ENCODE data around the gene DPP10. TPM values are rescaled to one million over a fixed set of nuclear protein-coding genes. Genes with fewer than 3 reads are reported as not detected.

DPP10 gene
- total and polyA plus RNA-seq, 10 donors: 0.02 TPM; not detected in 9

DNA sequence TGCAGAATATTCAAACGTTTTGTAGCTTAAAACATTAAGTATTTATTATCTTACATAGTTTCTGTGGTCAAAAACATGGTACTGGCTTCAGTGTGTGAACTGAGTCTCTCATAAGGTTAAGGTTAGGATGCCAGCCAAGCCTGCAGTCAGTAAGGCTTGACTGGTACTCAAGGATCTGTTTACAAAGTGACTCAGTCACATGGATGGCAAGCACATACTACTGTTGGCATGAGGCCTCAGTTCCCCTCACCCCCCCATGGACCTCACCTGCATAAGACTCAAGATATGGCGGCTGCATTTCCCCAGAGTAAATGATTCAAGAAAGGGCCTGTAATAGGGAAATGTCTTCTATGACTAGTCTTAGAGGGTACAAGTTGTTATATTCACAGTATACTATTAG is 1167.5 kb downstream of the DPP10 start:
- H3K9me3 ChIP-seq: peaks cover 0 to 6% (median 1%) of the 10 kb centered on the region in 8 donors
- H3K36me3 ChIP-seq: no peaks in the 10 kb centered on the region
- no peak for TF ChIP-seq POLR2AphosphoS5 (IDR thresholded peaks at IDR 0.05)
- no peak for TF ChIP-seq POLR2A (IDR thresholded peaks at IDR 0.05)
- TF ChIP-seq, protein P1, sequence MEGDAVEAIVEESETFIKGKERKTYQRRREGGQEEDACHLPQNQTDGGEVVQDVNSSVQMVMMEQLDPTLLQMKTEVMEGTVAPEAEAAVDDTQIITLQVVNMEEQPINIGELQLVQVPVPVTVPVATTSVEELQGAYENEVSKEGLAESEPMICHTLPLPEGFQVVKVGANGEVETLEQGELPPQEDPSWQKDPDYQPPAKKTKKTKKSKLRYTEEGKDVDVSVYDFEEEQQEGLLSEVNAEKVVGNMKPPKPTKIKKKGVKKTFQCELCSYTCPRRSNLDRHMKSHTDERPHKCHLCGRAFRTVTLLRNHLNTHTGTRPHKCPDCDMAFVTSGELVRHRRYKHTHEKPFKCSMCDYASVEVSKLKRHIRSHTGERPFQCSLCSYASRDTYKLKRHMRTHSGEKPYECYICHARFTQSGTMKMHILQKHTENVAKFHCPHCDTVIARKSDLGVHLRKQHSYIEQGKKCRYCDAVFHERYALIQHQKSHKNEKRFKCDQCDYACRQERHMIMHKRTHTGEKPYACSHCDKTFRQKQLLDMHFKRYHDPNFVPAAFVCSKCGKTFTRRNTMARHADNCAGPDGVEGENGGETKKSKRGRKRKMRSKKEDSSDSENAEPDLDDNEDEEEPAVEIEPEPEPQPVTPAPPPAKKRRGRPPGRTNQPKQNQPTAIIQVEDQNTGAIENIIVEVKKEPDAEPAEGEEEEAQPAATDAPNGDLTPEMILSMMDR (IDR thresholded peaks at IDR 0.05 in 8 of 11, conservative IDR thresholded peaks at IDR 0.05 in 3 of 11): no peak
- no peak overlapping the region for H3K27ac ChIP-seq
- intact Hi-C loops (cut with DNase I; ENCODE audit: low total_unique reads): no loop called here
- no peaks in the 10 kb centered on the region for H3K27me3 ChIP-seq (replicated peaks in 1 of 7)
- H3K4me1 ChIP-seq: no peaks in the 10 kb centered on the region
- H3K4me3 ChIP-seq: no peak overlapping the region
- no peak for DNase-seq
- 59 to 76% (median 66%) methylated on average over 2 of the region's 2 CpGs for WGBS, 5 donors

DNA sequence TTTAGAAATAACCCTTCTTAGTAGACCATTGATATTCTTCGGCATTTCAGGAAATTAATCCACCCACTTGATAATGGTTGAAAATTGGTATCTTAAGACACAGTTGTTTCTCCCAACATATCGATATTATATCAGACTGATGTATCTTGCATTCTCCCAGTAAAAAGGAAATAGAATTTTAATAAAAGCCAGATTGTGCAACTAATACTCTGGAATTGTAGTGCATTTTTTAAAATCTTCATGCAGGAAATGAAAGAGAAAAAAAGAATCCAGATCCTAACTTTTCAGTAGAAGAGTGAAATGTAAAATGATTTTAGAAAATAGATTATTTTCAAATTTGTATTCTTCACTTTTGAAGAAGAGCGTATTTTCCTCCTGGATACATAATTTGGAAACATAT is 1168.4 kb downstream of the DPP10 start:
- TF ChIP-seq POLR2A (IDR thresholded peaks at IDR 0.05) (no peak), POLR2AphosphoS5 (IDR thresholded peaks at IDR 0.05) (no peak)
- TF ChIP-seq, protein P1 (IDR thresholded peaks at IDR 0.05 in 8 of 11, conservative IDR thresholded peaks at IDR 0.05 in 3 of 11): no peak
- DNase-seq: no peak
- 88 to 94% (median 93%) methylated on average over 3 of the region's 3 CpGs for WGBS, 5 donors

DNA sequence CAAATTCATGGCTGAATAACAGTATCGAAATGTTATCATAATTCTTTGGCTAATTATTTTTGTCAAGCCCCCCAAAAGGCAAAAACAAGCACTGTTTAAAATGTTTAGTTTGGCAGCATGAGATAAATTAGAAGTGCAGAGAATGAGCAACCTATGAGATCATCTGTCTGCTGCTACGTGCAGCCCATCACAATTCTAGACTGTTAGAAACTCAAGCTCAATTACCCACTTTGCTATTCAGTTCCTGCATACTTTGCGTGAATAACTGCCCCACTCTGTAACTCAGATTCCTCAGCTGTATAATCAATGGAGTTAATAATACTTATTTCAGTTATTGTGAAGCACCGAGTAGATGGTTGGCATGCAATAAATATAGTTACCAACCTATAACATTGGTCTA is 1181.9 kb downstream of the DPP10 start:
- TF ChIP-seq, protein P1 (IDR thresholded peaks at IDR 0.05 in 8 of 11, conservative IDR thresholded peaks at IDR 0.05 in 3 of 11): no peak
- TF ChIP-seq POLR2A (IDR thresholded peaks at IDR 0.05): no peak
- TF ChIP-seq POLR2AphosphoS5 (IDR thresholded peaks at IDR 0.05): no peak
- DNase-seq: no peak
- no peaks in the 10 kb centered on the region for H3K4me1 ChIP-seq
- intact Hi-C loops (cut with DNase I; ENCODE audit: low total_unique reads): no loop called here
- WGBS, 5 donors: 63 to 85% (median 77%) methylated on average over 4 of the region's 4 CpGs
- no peak overlapping the region for H3K27ac ChIP-seq
- no peak overlapping the region for H3K4me3 ChIP-seq
- no peaks in the 10 kb centered on the region for H3K27me3 ChIP-seq (replicated peaks in 1 of 7)
- peaks cover 0 to 19% (median 7%) of the 10 kb centered on the region in 8 donors for H3K9me3 ChIP-seq
- no peaks in the 10 kb centered on the region for H3K36me3 ChIP-seq

More for the DNA sequence above, 1168.4 kb downstream of the DPP10 start:
- Histone ChIP-seq H3K4me1 (no peaks in the 10 kb centered on the region), H3K4me3 (no peak overlapping the region), H3K9me3 (peaks cover 0 to 6% (median 1%) of the 10 kb centered on the region in 8 donors), H3K36me3 (no peaks in the 10 kb centered on the region), H3K27me3 (replicated peaks in 1 of 7) (no peaks in the 10 kb centered on the region), H3K27ac (no peak overlapping the region)
- intact Hi-C loops (cut with DNase I; ENCODE audit: low total_unique reads): no loop called here

DNA sequence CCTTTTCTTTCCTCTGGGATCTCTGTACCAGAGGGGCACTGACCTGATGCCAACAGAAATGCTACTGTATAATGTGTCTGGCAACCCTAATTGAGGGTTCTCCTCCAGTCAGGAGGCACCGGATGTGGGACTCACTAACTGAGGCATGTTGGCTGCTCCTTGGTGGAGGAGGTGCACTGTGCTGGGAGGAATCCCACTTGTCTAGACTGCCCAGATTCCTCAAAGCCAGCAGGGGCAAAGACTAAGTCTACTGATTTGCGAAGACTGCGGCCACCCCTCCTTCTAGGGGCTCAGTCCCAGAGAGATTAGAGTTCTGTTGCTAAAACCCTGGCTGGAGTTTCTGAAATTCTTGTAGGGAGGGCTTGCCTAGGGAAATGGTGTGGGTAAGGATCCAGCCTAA is 1192.1 kb downstream of the DPP10 start:
- 93 to 100% (median 93%) methylated on average over 3 of the region's 3 CpGs for WGBS, 5 donors
- no peak overlapping the region for H3K4me3 ChIP-seq
- no peak overlapping the region for H3K27ac ChIP-seq
- no peak for DNase-seq
- H3K36me3 ChIP-seq: no peaks in the 10 kb centered on the region
- H3K27me3 ChIP-seq (replicated peaks in 1 of 7): no peaks in the 10 kb centered on the region
- intact Hi-C loops (cut with DNase I; ENCODE audit: low total_unique reads): no loop called here
- H3K4me1 ChIP-seq: no peaks in the 10 kb centered on the region
- TF ChIP-seq, protein P1 (IDR thresholded peaks at IDR 0.05 in 8 of 11, conservative IDR thresholded peaks at IDR 0.05 in 3 of 11): no peak
- TF ChIP-seq POLR2AphosphoS5 (IDR thresholded peaks at IDR 0.05) (no peak), POLR2A (IDR thresholded peaks at IDR 0.05) (no peak)
- peaks cover 0 to 49% (median 34%) of the 10 kb centered on the region in 8 donors for H3K9me3 ChIP-seq
